Erythroblast (primary cell): ENCODE measurements around the gene DENR.
"Not testable (repeated sequence)": the region's sequence is repeated elsewhere in the genome, so short reads cannot be mapped to it uniquely, and the experiment has no call there.

Experiments used
- GATA1 ChIP-seq: IDR thresholded peaks from 2 replicates; pipeline ENCODE4 v1.6.1; 2011; ENCODE audit warnings: low read depth, mild to moderate bottlenecking, control low read depth, low read length, moderate library complexity
- POLR2A ChIP-seq: IDR thresholded peaks from 2 replicates; pipeline ENCODE4 v1.6.1; 2011; ENCODE audit warnings: mild to moderate bottlenecking, low read length

DNA sequence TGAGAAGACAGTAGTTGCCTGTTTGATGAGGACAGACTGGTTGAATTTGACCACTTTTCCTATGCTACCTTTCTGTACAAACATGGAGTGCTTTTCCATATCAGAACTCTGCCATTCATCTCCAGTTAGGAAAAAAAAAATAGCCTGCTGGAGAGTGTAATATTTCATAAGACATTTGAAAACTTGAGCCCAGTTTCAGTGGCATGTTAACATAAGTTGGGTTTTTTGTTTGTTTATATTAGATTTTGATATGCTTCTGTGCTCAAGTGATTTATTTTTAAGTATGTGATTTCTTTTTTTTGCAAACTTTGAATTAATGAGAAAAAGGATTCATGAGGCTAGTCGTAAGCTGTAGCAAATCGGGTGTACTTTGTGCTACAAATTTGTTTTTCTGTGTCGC is 48.8 kb upstream of the DENR start:
- TF ChIP-seq POLR2A, GATA1: not testable (repeated sequence)
